K562 (cell line): ENCODE results near the gene RHOBTB3. TPM values are rescaled to one million over a fixed set of nuclear protein-coding genes. Genes with fewer than 3 reads are reported as not detected.

Experiments used
- BCOR ChIP-seq: fragments of 450-650 bp; IDR thresholded peaks from 2 replicates; pipeline ENCODE4 v1.6.1; 2016
- CCNT2 ChIP-seq: IDR thresholded peaks from 2 replicates; pipeline ENCODE4 v1.6.1; 2011; ENCODE audit warnings: borderline replicate concordance, low read depth, mild to moderate bottlenecking, moderate library complexity, mixed read lengths, low read length; ENCODE audit not compliant: insufficient read length; ENCODE audit errors: extremely low read depth
- CHCHD3 ChIP-seq: fragments of 250-450 bp; sonication (Bioruptor Pico); IDR thresholded peaks from 2 replicates; pipeline ENCODE4 v2.1.2; 2022; ENCODE audit warnings: mild to moderate bottlenecking
- FOXM1 ChIP-seq, 2 experiments: fragments of 450-650 bp in 1 of 2; sonication (generic) in 1 of 2; formaldehyde crosslinking in 1 of 2; IDR thresholded peaks; 2 replicates each; pipeline versions ENCODE4 v1.6.1 to v1.9.0; 2017 to 2022; ENCODE audit warnings: low read depth in 2 of 2, mild to moderate bottlenecking in 2 of 2, missing genetic modification reagents in 1 of 2, moderate library complexity in 1 of 2
- MAFG ChIP-seq: fragments of 450-650 bp; conservative IDR thresholded peaks from 2 replicates; pipeline ENCODE4 v1.6.1; 2016; ENCODE audit warnings: missing genetic modification characterization, missing compliant biosample characterization
- MIER1 ChIP-seq: fragments of 450-650 bp; IDR thresholded peaks from 2 replicates; pipeline ENCODE4 v1.6.1; 2016; ENCODE audit warnings: antibody characterized with exemption, mild to moderate bottlenecking, low read depth
- MYBL2 ChIP-seq, 2 experiments: fragments of 450-650 bp in 1 of 2; sonication (generic) in 1 of 2; formaldehyde crosslinking in 1 of 2; IDR thresholded peaks; 2 replicates each; pipeline versions ENCODE4 v1.6.1 to v1.8.1; 2017 to 2022; ENCODE audit warnings: borderline replicate concordance in 1 of 2, inconsistent platforms in 1 of 2, low read depth in 1 of 2, mild to moderate bottlenecking in 1 of 2, missing genetic modification reagents in 1 of 2, moderate library complexity in 1 of 2
- NCOA6 ChIP-seq: fragments of 450-650 bp; IDR thresholded peaks from 2 replicates; pipeline ENCODE4 v1.6.1; 2017; ENCODE audit warnings: mild to moderate bottlenecking
- NR2C2 ChIP-seq, 2 experiments: fragments of 200-800 bp in 1 of 2; sonication (Bioruptor generic) in 1 of 2; sonication (generic) in 1 of 2; formaldehyde crosslinking in 1 of 2; IDR thresholded peaks; 2 replicates each; pipeline versions ENCODE4 v1.6.1 to v1.8.0; 2016 to 2022; ENCODE audit warnings: mild to moderate bottlenecking in 1 of 2, missing compliant biosample characterization in 1 of 2, missing genetic modification characterization in 1 of 2, missing genetic modification reagents in 1 of 2
- RBM25 ChIP-seq: fragments of 200-400 bp; formaldehyde crosslinking; IDR thresholded peaks from 2 replicates; pipeline ENCODE4 v1.6.1; 2018; ENCODE audit warnings: low read length, low read depth, moderate library complexity; ENCODE audit not compliant: severe bottlenecking
- SLC30A9 ChIP-seq: fragments of 250-450 bp; sonication (Bioruptor Pico); IDR thresholded peaks from 2 replicates; pipeline ENCODE4 v1.8.0; 2022; ENCODE audit warnings: mild to moderate bottlenecking, moderate library complexity
- STAT5A ChIP-seq: IDR thresholded peaks from 2 replicates; pipeline ENCODE4 v1.6.1; 2012; ENCODE audit warnings: low read length, inconsistent platforms, borderline replicate concordance
- THAP7 ChIP-seq: fragments of 250-450 bp; sonication (Bioruptor Pico); IDR thresholded peaks from 2 replicates; pipeline ENCODE4 v1.5.0; 2021
- VEZF1 ChIP-seq: fragments of 200-800 bp; sonication (Bioruptor generic); IDR thresholded peaks from 2 replicates; pipeline ENCODE4 v1.6.1; 2017; ENCODE audit warnings: missing genetic modification characterization, missing compliant biosample characterization
- ZBTB12 ChIP-seq: fragments of 250-450 bp; sonication (Bioruptor Pico); IDR thresholded peaks from 2 replicates; pipeline ENCODE4 v1.4.0; 2020
- ZBTB49 ChIP-seq: sonication (generic); formaldehyde crosslinking; IDR thresholded peaks from 2 replicates; pipeline ENCODE4 v1.8.0; 2022; ENCODE audit warnings: missing genetic modification reagents, mild to moderate bottlenecking, borderline replicate concordance
- ZC3H4 ChIP-seq: sonication (generic); formaldehyde crosslinking; IDR thresholded peaks from 2 replicates; pipeline ENCODE4 v1.9.0; 2021; ENCODE audit warnings: missing genetic modification reagents, borderline replicate concordance
- ZNF133 ChIP-seq: fragments of 250-450 bp; sonication (Bioruptor Pico); IDR thresholded peaks from 2 replicates; pipeline ENCODE4 v1.4.0; 2020; ENCODE audit warnings: mild to moderate bottlenecking
- ZNF830 ChIP-seq: fragments of 250-450 bp; sonication (Bioruptor Pico); IDR thresholded peaks from 2 replicates; pipeline ENCODE4 v1.5.0; 2021; ENCODE audit warnings: mild to moderate bottlenecking
- polyA plus RNA-seq, 8 experiments: library from polyadenylated mRNA; depleted of rRNA in 4 of 8; stranded (reverse) in 5 of 8; unstranded in 3 of 8; fragments of >200 nt; fragmentation: Nextera tagmentation in 2 of 8; fragmentation: Illumina TruSeq in 1 of 8; extraction: Ambion mirVana in 2 of 8; extraction: Trizol in 1 of 8; gene quantifications; 2 replicates each; pipeline versions ENCODE4 v1.2.1 to v1.2.3, GENCODE V29; 2011 to 2014; ENCODE audit warnings: inconsistent platforms in 1 of 8, missing spikeins in 1 of 8
- total RNA-seq, 7 experiments: library from RNA; depleted of rRNA in 6 of 7; stranded (reverse); fragments of >200 nt in 6 of 7; fragmentation: Illumina TruSeq in 2 of 7; extraction: Trizol in 2 of 7; gene quantifications; 2 replicates each; pipeline versions ENCODE4 v1.2.1 to v1.2.3, GENCODE V29; 2011 to 2021; ENCODE audit warnings: low replicate concordance in 1 of 7
- TF ChIP-seq, protein P1 (sequence below): sonication (generic); formaldehyde crosslinking; IDR thresholded peaks from 2 replicates; pipeline ENCODE4 v1.8.0; 2023; ENCODE audit warnings: mild to moderate bottlenecking, missing genetic modification reagents

Gene RHOBTB3
- total and polyA plus RNA-seq, 9 of the 15 experiments (the other 6 are each of a cell fraction or from before 2014, with no cell fraction given): 39.7 to 143 (median 115) TPM

DNA sequence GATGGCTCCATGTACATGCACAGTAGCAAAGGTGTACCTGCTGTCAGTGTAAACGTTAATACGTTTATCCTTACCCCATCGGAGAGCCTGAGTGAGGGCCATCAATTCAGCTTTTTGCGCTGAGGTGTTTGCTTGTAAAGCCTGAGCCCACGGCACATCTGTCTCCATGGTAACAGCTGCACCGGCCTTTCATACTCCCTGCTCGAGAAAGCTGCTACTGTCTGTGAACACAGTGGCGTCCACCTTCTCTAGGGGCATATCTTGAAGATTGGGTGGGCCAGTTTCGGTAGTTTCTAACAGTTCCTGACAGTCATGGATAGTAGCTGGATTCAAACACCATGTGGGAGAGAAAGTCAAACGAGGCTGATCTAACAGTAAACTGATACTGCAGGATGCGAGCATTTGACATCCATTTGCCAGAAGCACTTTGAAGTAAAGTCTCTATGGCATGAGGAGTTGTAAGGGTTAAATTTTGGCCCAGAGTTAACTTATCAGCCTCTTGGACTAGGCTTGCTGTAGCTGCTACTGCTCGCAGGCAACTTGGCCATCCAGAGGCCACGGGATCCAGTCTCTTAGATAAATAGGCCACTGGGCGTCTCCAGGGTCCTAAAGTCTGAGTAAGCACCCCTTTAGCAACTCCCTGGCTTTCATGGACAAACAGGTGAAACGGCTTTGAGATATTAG is 21.0 kb upstream of the RHOBTB3 start (continued):
- no peak for TF ChIP-seq ZBTB12 (CRISPR knock-in tag)
- no peak for TF ChIP-seq ZNF830 (CRISPR knock-in tag)
- TF ChIP-seq BCOR: no peak; the same call in 1 of the 2 replicates
- peak; percentile 19 for TF ChIP-seq RBM25
- TF ChIP-seq CCNT2: no peak
- peak; percentile 49; the same call in 1 of the 2 replicates for TF ChIP-seq ZC3H4 (CRISPR knock-in tag)
- no peak; the same call in 1 of the 2 replicates for TF ChIP-seq VEZF1 (CRISPR knock-in tag)
- TF ChIP-seq ZBTB49: no peak
- TF ChIP-seq STAT5A: peak; percentile 14; the same call in 1 of the 2 replicates
- no peak for TF ChIP-seq CHCHD3
- no peak for TF ChIP-seq ZNF133 (CRISPR knock-in tag)
- TF ChIP-seq MYBL2 (IDR thresholded peaks at IDR 0.05; ENCODE audit: low read depth): no peak
- no peak for TF ChIP-seq MYBL2 (CRISPR knock-in tag; IDR thresholded peaks at IDR 0.05; ENCODE audit: borderline replicate concordance)
- TF ChIP-seq SLC30A9 (CRISPR knock-in tag): no peak
- TF ChIP-seq FOXM1 (IDR thresholded peaks at IDR 0.05; ENCODE audit: low read depth): peak; percentile 74
- no peak for TF ChIP-seq FOXM1 (CRISPR knock-in tag; IDR thresholded peaks at IDR 0.05; ENCODE audit: low read depth)
- TF ChIP-seq NCOA6: no peak
- peak; percentile 50; the same call in 1 of the 2 replicates for TF ChIP-seq MAFG (tag)
- TF ChIP-seq THAP7 (CRISPR knock-in tag): no peak
- no peak for TF ChIP-seq MIER1
- TF ChIP-seq NR2C2 (CRISPR knock-in tag; IDR thresholded peaks at IDR 0.05): no peak
- no peak for TF ChIP-seq NR2C2 (tag; IDR thresholded peaks at IDR 0.05)
- TF ChIP-seq, protein P1, sequence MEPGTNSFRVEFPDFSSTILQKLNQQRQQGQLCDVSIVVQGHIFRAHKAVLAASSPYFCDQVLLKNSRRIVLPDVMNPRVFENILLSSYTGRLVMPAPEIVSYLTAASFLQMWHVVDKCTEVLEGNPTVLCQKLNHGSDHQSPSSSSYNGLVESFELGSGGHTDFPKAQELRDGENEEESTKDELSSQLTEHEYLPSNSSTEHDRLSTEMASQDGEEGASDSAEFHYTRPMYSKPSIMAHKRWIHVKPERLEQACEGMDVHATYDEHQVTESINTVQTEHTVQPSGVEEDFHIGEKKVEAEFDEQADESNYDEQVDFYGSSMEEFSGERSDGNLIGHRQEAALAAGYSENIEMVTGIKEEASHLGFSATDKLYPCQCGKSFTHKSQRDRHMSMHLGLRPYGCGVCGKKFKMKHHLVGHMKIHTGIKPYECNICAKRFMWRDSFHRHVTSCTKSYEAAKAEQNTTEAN (CRISPR knock-in tag): no peak
